ENCODE data around the gene PTPRZ1. TPM values are rescaled to one million over a fixed set of nuclear protein-coding genes. Genes with fewer than 3 reads are reported as not detected.

PTPRZ1 gene
- total and polyA plus RNA-seq, 2 donors from 2014 or later = 0.17 to 0.98 TPM

- FAIRE-seq (no peak), DNase-seq (no peak)
- H3K9ac ChIP-seq (ENCODE audit: low read length in 3 of 3) = no peak overlapping the region
- no peak overlapping the region for H3K4me3 ChIP-seq (ENCODE audit: low read length in 3 of 3)
- H3K4me1 ChIP-seq (ENCODE audit: control insufficient read depth in 2 of 3, insufficient read depth in 2 of 3, low read depth in 1 of 3, low read length in 3 of 3) = no peaks in the 10 kb centered on the region
- H3K27ac ChIP-seq (ENCODE audit: low read depth in 2 of 2, low read length in 2 of 2) = no peak overlapping the region
- H3K27me3 ChIP-seq (ENCODE audit: control insufficient read depth, insufficient read depth, low read length) = no peaks in the 10 kb centered on the region
- no peaks in the 10 kb centered on the region for H3K36me3 ChIP-seq (ENCODE audit: control insufficient read depth in 2 of 3, insufficient read depth in 3 of 3, low read length in 3 of 3)
- TF ChIP-seq CTCF (IDR thresholded peaks at IDR 0.05; ENCODE audit: borderline replicate concordance, extremely low read depth, insufficient read depth) = no peak
- intact Hi-C loops (cut with DNase I) = no loop called here
- no peaks in the 10 kb centered on the region for H3K9me3 ChIP-seq (ENCODE audit: control insufficient read depth in 2 of 3, insufficient read depth in 1 of 3, low read length in 3 of 3)
Observed at GRCh38 chr7:121879544-121879943, 6.6 kb downstream of the PTPRZ1 start.

GRCh38 chr7:121882731-121883130, 9.8 kb downstream of the PTPRZ1 start:
- no peak overlapping the region for H3K27ac ChIP-seq (ENCODE audit: low read depth in 2 of 2, low read length in 2 of 2)
- no peaks in the 10 kb centered on the region for H3K27me3 ChIP-seq (ENCODE audit: control insufficient read depth, insufficient read depth, low read length)
- H3K9me3 ChIP-seq (ENCODE audit: control insufficient read depth in 2 of 3, insufficient read depth in 1 of 3, low read length in 3 of 3) = no peaks in the 10 kb centered on the region
- no peak overlapping the region for H3K9ac ChIP-seq (ENCODE audit: low read length in 3 of 3)
- TF ChIP-seq CTCF (IDR thresholded peaks at IDR 0.05; ENCODE audit: borderline replicate concordance, extremely low read depth, insufficient read depth) = no peak
- DNase-seq (no peak), FAIRE-seq (no peak)
- intact Hi-C loops (cut with DNase I) = loop anchor here (10.0 kb wide), 1 partner anchor 62 kb away; no protein-coding TSS in a partner anchor
- no peaks in the 10 kb centered on the region for H3K4me1 ChIP-seq (ENCODE audit: control insufficient read depth in 2 of 3, insufficient read depth in 2 of 3, low read depth in 1 of 3, low read length in 3 of 3)
- no peaks in the 10 kb centered on the region for H3K36me3 ChIP-seq (ENCODE audit: control insufficient read depth in 2 of 3, insufficient read depth in 3 of 3, low read length in 3 of 3)
- no peak overlapping the region for H3K4me3 ChIP-seq (ENCODE audit: low read length in 3 of 3)

GRCh38 chr7:121885166-121885920, 12.4 kb downstream of the PTPRZ1 start:
- no peak for FAIRE-seq
- no peaks in the 10 kb centered on the region for H3K9me3 ChIP-seq (ENCODE audit: control insufficient read depth in 2 of 3, insufficient read depth in 1 of 3, low read length in 3 of 3)
- H3K9ac ChIP-seq (ENCODE audit: low read length in 3 of 3) = no peak overlapping the region
- no peak overlapping the region for H3K27ac ChIP-seq (ENCODE audit: low read depth in 2 of 2, low read length in 2 of 2)
- no peak overlapping the region for H3K4me3 ChIP-seq (ENCODE audit: low read length in 3 of 3)
- no peaks in the 10 kb centered on the region for H3K27me3 ChIP-seq (ENCODE audit: control insufficient read depth, insufficient read depth, low read length)
- no peak for DNase-seq
- no peaks in the 10 kb centered on the region for H3K4me1 ChIP-seq (ENCODE audit: control insufficient read depth in 2 of 3, insufficient read depth in 2 of 3, low read depth in 1 of 3, low read length in 3 of 3)
- no peaks in the 10 kb centered on the region for H3K36me3 ChIP-seq (ENCODE audit: control insufficient read depth in 2 of 3, insufficient read depth in 3 of 3, low read length in 3 of 3)
- TF ChIP-seq CTCF (IDR thresholded peaks at IDR 0.05; ENCODE audit: borderline replicate concordance, extremely low read depth, insufficient read depth) = no peak
- intact Hi-C loops (cut with DNase I) = loop anchor here (10.0 kb wide), 1 partner anchor 59 kb away; no protein-coding TSS in a partner anchor

All from kidney (tissue), 14 donors.